ENCODE measurements around the gene ATP8B2.
"Not testable (repeated sequence)": the region's sequence is repeated elsewhere in the genome, so short reads cannot be mapped to it uniquely, and the experiment has no call there.

The ATP8B2 gene

DNA sequence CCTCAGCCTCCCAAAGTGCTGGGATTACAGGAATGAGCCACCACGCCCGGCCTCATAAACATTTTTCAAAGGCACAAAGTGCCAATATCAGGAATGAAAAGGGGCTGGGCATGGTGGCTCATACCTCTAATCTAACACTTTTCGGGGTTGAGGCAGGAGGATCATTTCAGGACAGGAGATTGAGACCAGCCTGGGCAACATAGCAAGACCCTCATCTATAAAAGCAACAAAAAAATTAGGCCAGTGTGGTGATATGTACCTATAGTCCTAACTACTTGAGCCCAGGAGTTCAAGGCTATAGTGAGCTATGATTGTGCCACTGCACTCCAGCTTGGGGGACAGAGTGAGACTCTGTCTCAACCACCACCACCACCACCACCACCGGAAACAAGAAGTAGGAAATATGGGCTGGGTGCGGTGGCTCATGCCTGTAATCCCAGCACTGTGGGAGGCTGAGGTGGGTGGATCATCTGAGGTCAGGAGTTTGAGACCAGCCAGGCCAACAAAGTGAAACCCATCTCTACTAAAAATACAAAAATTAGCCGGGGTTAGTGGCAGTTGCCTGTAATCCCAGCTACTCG lies 48.5 kb downstream of the ATP8B2 start:
- H3K36me3 Mint-ChIP-seq (ENCODE audit: low read depth); H3K27me3 Mint-ChIP-seq; intact Hi-C loops (cut with micrococcal nuclease); H3K4me3 Mint-ChIP-seq; H3K9me3 Mint-ChIP-seq; H3K27ac Mint-ChIP-seq: not testable (repeated sequence)
- peaks cover 11% of the 10 kb centered on the region for H3K4me1 Mint-ChIP-seq (ENCODE audit: low read depth)

DNA sequence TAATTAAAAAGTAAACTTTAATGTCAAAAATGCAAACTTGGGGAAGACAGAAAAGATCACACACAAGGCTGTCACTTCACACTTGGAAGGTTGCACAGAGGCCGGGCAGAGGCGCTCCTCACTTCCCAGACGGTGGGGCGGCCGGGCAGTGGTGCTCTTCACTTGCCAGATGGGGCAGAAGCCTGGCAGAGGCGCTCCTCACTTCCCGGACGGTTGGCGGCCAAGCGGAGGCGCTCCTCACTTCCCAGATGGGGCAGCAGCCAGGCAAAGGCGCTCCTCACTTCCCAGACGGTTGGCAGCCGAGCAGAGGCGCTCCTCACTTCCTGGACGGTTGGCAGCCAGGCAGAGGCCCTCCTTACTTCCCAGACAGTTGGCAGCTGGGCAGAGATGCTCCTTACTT lies 54.0 kb downstream of the ATP8B2 start:
- Mint-ChIP-seq H3K4me1 (ENCODE audit: low read depth) (peaks cover 7% of the 10 kb centered on the region), H3K27ac (no peak overlapping the region), H3K9me3 (no peaks in the 10 kb centered on the region), H3K27me3 (peaks cover 3% of the 10 kb centered on the region), H3K4me3 (no peak overlapping the region), H3K36me3 (ENCODE audit: low read depth) (no peaks in the 10 kb centered on the region)
- intact Hi-C loops (cut with micrococcal nuclease), result no loop called here

DNA sequence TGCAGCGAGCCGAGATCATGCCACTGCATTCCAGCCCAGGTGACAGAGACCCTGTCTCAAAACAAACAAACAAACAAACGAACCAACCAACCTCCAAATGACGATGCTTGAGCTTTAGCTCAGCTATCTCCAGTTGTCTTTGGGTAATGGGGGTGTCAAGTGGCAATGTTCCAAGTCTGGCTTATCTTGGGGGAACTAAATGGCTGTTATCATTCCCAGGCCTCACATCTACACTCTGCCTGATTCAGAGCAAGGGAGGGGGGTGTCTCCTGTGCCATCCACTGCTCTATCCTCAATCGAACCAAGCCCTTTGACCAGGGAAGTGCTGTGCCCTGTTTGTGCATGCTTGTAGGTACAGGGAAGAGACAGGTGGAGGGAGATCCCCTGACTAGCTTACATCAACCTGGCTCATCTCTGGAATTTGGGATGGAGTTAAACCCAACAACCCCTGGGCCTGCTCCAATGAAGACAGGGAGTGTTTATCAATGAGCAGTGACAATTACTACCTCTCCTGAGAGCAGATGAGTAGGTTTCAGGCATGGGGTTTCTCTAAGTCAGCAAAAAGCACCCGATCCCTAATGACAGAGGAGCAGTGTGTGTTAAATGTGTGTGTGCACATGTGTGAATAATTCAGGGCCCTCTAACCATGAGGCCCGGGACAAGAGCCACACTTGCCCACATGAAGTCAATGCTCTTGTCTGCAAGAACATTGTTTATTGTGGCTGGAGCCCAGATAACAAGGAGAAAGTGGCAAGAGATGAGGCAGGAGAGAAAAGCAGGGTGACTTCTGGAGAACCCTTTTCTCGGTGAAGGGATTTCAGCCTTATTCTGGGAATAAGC lies 59.5 kb downstream of the ATP8B2 start:
- H3K9me3 Mint-ChIP-seq, result no peaks in the 10 kb centered on the region
- H3K36me3 Mint-ChIP-seq (ENCODE audit: low read depth), result no peaks in the 10 kb centered on the region
- peaks cover 33% of the 10 kb centered on the region for H3K4me1 Mint-ChIP-seq (ENCODE audit: low read depth)
- H3K4me3 Mint-ChIP-seq, result no peak overlapping the region
- H3K27ac Mint-ChIP-seq, result no peak overlapping the region
- H3K27me3 Mint-ChIP-seq, result no peaks in the 10 kb centered on the region
- intact Hi-C loops (cut with micrococcal nuclease), result no loop called here

DNA sequence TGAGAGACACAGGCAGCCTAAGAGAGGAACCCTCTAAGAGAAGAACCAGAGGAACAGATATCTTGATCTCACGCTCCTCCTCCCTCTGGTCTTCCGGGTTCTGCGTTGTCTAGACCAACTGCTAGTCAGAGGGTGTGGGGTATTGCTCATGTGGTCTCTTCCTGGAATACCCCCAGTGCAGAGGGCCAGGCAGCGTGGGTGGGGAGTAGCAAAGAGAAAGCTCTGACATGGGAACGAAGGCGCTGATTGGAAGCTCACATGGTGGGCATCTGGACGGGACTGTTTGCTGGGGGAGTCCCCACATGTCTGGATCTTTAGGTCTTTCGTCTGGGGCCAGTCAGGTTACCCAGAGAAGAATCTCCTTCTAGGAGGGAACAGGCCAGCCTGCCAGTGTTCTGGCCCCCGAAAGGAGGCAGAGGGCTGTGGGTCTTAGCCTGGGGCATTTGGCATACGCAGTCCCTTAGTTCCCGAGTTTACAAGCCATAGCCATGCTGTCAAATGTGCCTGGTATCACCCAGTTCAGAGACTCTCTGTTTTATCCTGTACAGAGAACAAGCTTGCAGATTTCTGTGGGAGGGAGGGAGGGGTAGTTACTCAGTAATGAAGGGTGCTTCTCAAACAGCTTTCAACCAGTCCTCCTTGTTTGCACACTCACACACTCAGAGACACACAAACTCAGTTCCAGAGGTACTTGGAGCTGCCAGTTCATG lies 61.5 kb downstream of the ATP8B2 start:
- Mint-ChIP-seq H3K36me3 (ENCODE audit: low read depth) (no peaks in the 10 kb centered on the region), H3K27ac (peak overlapping the region; percentile 29), H3K4me3 (no peak overlapping the region), H3K9me3 (no peaks in the 10 kb centered on the region), H3K4me1 (ENCODE audit: low read depth) (peaks cover 34% of the 10 kb centered on the region), H3K27me3 (no peaks in the 10 kb centered on the region)
- intact Hi-C loops (cut with micrococcal nuclease), result no loop called here

DNA sequence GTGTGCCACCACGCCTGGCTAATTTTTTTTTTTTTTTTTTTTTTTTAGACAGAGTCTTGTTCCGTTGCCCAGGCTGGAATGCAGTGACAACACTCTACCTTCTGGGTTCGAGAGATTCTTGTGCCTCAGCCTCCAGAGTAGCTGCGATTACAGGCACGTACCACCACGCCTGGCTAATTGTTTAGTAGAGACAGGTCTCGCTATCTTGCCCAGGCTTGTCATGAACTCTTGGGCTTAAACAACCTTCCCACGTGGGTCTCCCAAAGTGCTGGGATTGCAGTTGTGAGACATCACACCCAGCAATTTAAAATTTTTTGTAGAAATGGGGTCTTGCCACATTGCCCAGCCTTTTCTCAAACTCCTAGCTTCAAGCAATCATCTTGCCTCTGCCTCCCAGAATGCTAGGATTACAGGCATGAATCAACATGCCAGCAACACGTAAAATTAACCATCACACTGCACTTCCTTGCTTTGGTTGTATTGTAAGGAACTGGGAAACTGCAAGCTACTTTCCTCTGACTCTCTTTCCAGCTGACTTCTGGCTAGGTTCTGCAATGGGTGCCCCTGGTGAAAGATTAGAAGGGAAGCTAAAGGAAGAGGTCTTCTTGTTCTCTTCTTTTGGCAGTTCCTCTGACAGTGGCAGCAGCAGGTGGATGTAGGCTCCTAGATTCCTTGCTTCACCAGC lies 65.9 kb downstream of the ATP8B2 start:
- Mint-ChIP-seq H3K9me3 (no peaks in the 10 kb centered on the region), H3K36me3 (ENCODE audit: low read depth) (no peaks in the 10 kb centered on the region), H3K4me3 (no peak overlapping the region), H3K27ac (no peak overlapping the region), H3K4me1 (ENCODE audit: low read depth) (peaks cover 22% of the 10 kb centered on the region), H3K27me3 (no peaks in the 10 kb centered on the region)
- intact Hi-C loops (cut with micrococcal nuclease), result no loop called here

DNA sequence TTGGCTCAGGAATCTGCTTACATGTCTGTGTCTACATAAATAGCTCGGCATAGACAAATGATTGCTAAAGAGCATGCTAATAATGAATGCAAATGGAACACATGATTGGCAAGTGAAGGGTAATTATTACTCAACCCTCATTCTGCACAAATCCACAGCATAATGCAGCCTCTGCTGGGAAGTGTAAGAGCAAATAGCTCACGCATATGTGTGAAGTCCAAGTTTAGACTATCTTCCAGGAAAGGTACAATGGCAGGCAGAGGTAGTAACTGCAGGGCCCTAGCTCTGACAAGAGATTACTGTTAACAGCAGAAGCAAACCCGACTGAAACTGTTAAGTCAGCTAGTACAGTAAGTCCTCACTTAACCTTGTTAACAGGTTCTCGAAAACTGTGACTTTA lies 72.8 kb downstream of the ATP8B2 start:
- peaks cover 23% of the 10 kb centered on the region for H3K4me1 Mint-ChIP-seq (ENCODE audit: low read depth)
- intact Hi-C loops (cut with micrococcal nuclease), result no loop called here
- H3K27me3 Mint-ChIP-seq, result no peaks in the 10 kb centered on the region
- H3K9me3 Mint-ChIP-seq, result no peaks in the 10 kb centered on the region
- no peak overlapping the region for H3K27ac Mint-ChIP-seq
- no peaks in the 10 kb centered on the region for H3K36me3 Mint-ChIP-seq (ENCODE audit: low read depth)
- no peak overlapping the region for H3K4me3 Mint-ChIP-seq

DNA sequence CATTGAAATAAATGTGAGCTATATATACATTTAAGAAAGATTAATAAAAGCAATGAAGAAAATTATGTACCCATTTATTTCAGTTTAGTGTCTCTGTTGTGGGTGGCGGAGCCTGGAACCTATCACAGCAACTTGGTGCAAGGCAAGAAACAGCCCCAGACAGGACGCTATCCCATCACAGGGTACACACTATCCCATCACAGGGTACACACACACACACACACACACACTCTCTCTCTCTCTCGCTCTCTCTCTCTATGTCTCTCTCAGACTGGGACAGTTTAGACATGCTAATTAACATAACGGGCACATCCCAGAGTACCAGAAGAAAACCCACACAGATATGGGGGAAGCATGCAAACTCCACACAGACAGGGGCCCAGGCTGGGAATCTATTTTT lies 73.4 kb downstream of the ATP8B2 start:
- no peaks in the 10 kb centered on the region for H3K36me3 Mint-ChIP-seq (ENCODE audit: low read depth)
- H3K9me3 Mint-ChIP-seq, result no peaks in the 10 kb centered on the region
- no peak overlapping the region for H3K27ac Mint-ChIP-seq
- intact Hi-C loops (cut with micrococcal nuclease), result no loop called here
- no peaks in the 10 kb centered on the region for H3K27me3 Mint-ChIP-seq
- H3K4me1 Mint-ChIP-seq (ENCODE audit: low read depth), result peaks cover 28% of the 10 kb centered on the region
- no peak overlapping the region for H3K4me3 Mint-ChIP-seq

DNA sequence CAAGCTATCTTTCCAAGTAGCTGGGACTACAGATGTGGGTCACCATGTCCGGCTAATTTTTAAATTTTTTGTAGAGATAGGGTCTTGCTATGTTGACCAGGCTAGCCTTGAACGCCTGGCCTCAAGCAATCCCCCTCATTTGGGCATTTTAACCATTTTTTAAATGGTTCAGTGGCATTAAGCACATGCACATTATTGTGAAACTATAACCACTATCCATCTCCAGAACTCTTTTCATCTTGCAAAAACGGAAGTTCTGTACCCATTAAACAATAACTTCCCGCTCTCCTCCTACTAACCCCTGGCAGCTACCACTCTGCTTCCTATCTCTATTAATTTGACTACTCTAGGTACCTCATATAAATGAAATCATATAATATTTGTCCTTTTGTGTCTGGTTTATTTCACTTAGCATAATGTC lies 75.1 kb downstream of the ATP8B2 start:
- H3K4me3 Mint-ChIP-seq, result no peak overlapping the region
- no peaks in the 10 kb centered on the region for H3K27me3 Mint-ChIP-seq
- H3K9me3 Mint-ChIP-seq, result no peaks in the 10 kb centered on the region
- H3K36me3 Mint-ChIP-seq (ENCODE audit: low read depth), result no peaks in the 10 kb centered on the region
- H3K4me1 Mint-ChIP-seq (ENCODE audit: low read depth), result peaks cover 43% of the 10 kb centered on the region
- no peak overlapping the region for H3K27ac Mint-ChIP-seq
- intact Hi-C loops (cut with micrococcal nuclease), result no loop called here

All from dendritic cell treated with granulocyte-macrophage colony-stimulating factor and Interleukin-4, amounts not matched to agents 40 ng/mL and 50 ng/mL, for 4 days (primary cell).